Fibroblast of skin of left biceps (primary cell): ENCODE measurements around the gene ITPA.
"Not testable (repeated sequence)": the region's sequence is repeated elsewhere in the genome, so short reads cannot be mapped to it uniquely, and the experiment has no call there.

Source experiments
- DNase-seq, 2 experiments: peaks; one replicate each; pipeline ENCODE4 v3.0.0-alpha.2; 2013; ENCODE audit warnings: low read depth in 2 of 2

Gene ITPA

DNA sequence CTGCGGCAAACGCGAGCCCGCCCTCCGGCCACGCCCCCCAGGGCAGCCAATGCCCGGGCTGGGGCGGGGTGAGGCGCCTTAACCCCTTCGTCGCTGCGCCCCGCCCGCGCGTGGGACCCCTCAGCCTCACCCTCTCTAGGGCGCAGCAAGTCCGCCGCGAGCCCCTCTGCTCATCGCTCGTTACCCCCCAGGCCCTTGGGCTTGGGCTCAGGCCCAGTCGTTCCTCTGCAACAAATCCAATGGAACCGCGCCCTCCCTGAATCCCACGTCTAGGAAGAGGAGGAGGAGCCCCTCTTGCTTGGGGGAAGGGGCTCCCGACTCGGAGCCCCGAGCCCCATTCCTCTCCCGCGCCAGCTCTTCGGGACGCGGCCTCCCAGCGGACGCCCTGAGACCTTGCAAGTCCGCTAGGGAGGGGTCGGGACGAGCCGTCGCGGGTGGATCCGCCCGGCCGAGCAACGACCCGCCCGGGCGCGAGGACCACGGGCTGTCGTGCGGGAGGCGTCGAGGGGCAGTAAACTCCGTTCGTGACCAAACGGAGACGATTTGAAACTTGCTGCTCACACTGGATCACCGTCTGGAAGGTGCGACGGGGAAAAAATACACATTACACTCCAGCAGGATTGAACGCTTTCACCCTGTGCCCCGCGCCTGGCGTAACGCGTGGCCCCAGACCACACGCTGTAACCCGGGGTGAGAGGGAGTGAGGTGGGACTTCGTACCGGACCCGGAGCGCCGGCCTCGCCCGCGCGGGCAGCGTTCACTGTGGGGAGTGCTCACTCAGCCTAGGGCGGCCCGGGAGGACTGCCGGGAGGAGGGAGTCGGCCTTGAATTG lies 35.5 kb upstream of the ITPA start:
- peak in 1 of 2 experiments; percentile 45 for DNase-seq

DNA sequence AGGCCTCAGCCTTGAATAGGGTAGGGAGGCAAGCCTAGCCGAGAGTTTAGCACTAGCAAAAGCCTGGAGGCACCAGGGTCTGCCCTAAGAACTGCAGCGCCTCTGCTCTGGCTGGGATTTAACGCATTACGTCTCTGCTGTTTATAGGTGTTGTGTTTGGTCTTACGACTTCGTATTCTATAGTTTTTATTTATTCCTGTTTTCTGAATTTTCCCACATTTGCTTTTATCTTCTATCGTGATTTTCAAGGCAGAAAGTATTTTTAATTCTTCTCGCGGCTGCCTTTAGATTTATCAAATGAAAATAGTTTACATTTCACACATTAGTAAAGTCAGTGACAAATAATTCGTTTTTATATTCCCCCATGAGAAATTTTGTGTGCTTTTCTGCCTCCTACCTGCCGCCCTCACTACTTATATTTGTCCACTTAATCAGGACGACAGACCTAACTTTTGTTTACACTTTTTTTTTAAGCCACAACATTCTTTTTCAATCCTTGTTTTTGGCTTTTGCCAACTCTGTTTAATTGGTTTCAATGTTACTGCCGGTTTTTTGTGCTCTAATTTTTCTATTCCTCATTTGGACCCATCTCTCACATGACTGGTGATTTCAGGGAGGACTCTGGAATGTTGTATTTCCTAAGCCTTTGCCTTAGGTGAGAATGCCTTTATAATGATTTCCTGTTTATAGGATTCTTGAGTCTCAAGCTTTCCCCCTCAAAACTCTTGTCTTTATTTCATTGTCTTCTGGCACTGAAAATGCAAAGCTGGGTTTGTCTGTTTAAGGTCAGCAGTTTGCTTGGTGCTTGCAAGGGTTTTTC lies 34.6 kb upstream of the ITPA start:
- DNase-seq: no peak

DNA sequence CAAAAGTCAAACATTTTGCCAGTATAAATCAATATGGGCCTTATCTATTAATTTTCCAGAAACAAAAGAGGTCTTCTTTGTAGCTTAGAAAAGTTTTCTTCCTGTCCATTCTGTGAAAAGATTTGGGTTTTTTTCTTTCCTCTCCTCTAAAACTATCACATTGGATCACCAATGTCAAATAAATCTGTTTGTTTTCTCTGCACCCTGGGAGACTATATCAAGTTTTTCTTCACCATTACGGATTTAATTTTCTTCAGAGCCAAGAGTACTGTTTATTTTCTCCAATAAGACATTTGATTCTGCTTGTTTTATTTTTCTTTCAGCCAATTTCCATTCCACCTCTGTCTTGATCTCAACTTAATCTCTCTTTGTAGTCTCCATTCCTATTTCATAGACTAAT lies 34.0 kb upstream of the ITPA start:
- DNase-seq: no peak

DNA sequence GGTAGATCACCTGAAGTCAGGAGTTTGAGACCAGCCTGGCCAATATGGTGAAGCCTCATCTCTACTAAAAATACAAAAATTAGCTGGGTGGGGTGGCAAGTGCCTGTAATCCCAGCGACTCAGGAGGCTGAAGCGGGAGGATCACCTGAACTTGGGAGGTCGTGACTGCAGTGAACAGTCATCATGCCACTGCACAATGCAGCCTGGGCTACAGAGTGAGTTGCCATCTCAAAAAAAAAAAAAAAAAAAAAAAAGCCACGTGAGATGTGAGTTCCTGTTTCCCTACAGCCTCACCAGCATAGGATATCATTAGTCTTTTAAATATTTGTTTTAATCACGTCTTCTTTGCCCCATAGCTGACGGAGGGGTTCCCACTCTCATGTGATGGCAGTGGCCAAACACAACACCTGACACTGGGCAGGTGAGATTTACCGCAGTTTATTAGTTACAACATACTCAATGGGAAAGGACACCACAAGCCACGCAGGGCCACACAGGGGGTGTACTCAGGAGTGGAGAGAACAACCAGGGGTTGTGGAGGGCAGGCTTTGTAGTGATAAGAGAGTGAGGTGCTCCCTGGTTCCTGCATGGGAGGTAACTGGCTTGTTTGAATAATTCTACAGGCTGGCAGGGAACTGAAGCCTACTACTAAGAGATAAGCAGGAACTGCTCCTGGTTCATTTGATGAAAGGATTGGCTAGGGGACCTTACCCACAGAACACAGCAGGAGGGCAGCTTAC lies 31.4 kb upstream of the ITPA start:
- no peak for DNase-seq

DNA sequence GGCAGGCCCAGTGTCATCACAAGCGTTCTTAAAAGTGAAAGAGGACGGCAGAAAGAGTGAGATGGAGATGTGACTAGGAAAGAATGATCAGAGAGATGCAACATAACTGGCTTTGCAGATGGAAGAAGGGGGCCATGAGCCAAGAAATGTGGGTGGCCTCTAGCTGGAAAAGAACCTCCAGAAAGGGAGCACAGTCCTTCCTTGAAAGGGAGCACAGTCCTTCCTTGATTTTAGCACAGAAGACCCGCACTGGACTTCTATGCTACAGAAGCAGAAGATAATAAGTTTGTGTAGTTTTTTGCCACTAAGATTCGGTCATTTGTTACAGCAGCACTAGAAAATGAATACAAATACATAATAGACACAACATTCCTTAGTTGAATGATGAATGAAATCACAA lies 29.0 kb upstream of the ITPA start:
- no peak for DNase-seq

DNA sequence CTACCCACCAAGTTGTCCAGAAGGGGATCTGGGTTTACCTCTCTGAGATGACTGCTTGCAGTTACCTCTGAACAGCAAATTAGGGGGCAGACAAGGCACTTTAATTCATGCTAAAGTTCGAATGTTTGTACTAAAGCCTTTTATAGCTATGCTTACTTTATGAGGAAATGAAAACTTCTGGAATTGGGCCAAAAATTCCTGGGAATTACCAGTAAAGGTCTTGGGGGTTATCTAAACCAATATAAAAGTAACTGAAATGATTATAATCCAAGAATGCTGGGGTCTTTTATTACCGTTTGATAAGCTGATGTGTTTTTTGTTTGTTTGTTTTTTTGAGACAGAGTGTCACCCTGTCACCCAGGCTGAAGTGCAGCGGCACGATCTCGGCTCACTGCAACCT lies 28.0 kb upstream of the ITPA start:
- no peak for DNase-seq

DNA sequence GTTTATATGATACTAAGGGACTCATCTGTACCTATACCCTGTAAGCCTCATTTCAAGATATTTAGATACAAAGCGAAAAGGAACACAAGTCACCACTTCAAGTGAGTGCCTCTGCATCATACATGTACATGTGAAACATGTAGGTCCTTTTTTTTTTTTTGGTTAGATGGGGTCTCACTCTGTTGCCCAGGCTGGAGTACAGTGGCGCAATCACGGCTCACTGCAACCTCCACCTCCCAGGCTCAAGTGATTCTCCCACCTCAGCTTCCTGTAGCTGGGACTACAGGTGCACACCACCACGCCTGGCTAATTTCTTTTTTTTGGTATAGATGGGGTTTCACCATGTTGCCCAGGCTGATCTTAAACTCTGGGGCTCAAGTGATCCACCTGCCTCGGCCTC lies 26.9 kb upstream of the ITPA start:
- DNase-seq: not testable (repeated sequence)

DNA sequence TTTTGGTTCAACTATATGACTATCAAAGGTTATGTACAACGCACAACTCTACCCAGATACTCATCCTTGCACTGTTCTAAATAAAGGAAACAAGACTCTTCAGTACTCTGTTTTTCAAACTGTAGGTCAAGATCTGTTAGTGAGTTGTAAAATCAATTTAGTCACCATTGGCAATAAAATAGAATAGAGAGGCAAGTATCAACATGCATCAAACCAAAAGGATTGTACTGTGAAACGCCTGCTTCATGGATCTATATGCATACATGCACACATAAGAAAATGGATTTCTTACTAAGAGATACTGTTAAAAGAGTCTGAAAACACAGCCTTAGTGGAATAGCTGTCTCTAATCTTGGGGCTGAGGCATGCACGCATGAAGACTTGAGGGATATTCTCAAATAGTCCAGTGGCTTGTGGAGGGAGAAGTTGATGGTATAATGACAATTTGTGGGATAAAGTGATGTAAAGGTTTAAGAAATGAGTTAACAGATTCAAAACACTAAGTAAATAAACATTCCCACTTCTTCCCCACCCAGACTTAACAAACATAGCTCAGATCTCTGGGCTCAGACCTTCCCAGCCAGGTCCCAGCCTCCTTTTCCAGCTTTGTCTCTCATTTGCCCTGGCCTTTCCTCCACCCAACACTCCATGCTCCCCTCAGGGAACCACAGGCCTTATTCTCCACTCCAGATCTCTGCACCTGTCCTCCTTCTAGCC lies 25.2 kb upstream of the ITPA start:
- DNase-seq: no peak

DNA sequence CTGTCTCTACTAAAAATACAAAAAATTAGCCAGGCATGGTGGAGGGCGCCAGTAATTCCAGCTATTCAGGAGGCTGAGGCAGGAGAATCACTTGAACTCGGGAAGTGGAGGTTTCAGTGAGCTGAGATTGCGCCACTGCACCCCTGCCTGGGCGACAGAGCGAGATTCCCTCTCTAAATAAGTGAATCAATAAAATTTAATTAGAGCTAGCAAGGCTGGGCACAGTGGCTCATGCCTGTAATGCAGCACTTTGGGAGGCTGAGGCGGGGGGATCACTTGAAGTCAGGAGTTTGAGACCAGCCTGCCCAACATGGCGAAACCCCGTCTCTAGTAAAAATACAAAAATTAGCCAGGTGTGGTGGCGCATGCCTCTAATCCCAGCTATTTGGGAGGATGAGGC lies 21.4 kb upstream of the ITPA start:
- not testable (repeated sequence) for DNase-seq

DNA sequence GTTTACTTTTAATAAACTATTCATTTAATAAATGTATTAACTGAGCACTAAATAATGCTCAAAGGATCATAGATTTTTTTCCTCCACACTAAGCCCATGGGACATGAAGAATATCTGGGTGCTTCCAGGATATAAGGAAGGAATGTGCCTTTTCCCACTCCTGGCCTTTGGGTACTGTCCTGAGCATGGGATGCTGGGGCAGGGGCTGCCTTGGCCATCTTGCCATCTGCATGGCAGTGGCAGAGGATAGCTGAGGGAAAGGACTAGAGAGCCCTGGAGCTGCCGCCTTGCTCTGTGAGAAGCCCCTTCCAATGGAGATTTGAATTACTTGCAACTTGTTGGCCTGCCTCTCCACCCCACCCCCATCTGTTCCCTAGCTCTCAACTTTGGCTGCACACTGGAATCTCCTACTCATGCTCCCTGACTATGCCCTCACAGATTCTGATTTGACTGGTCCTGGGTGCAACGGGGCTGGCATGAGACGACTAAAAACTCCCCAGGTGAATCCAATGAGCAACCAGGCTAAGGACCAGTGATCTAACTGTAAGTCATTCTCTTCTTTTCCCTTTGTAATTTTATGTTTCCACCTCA lies 20.4 kb upstream of the ITPA start:
- DNase-seq: no peak

DNA sequence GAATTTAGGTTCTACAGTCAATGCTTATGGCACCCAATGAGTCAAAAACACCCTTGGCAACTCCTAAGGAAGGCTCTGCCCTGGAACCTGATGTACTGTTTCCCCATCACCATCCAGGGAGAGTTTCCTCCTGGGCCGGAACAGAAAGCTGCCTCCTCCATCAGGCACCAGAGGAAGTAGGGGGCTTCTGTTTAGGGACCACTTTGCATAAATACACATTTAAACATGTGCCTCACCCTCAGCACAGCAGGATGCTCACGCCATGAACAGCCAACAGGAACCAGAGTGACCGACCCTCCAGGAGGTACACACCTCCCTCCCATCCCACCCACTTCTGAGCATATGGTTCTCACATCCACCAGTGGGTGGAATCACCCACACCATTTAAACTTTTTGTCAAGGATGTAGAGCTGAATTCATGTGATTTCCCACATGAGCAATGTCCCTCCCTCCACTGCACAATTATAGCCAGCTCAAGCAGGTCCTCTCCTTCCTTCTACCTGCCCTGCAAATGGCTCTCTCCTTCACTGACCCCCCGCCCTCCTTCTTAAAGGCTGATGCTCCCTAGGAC lies 19.7 kb upstream of the ITPA start:
- DNase-seq: no peak

DNA sequence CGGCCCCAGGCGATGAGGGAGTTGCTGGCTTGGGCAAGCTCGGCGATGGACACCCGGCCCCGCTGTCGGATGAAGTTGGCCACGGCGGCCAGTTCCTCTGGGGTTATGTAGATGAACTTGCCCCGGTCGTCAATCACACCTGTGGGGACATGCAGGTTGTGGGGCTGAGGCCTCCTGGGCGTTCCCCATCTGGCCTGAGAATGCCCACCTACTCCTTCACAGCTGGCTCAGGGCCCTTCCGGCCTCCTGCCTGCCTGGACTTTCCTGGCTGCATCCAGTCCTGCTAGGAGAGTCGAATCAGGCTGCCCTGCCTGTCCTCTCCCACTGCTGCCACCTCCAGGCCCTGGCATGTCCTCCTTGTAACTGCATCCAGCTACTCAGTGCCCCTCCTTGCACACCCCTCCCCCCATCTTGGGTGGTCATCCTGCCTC lies 18.6 kb upstream of the ITPA start:
- DNase-seq: no peak

DNA sequence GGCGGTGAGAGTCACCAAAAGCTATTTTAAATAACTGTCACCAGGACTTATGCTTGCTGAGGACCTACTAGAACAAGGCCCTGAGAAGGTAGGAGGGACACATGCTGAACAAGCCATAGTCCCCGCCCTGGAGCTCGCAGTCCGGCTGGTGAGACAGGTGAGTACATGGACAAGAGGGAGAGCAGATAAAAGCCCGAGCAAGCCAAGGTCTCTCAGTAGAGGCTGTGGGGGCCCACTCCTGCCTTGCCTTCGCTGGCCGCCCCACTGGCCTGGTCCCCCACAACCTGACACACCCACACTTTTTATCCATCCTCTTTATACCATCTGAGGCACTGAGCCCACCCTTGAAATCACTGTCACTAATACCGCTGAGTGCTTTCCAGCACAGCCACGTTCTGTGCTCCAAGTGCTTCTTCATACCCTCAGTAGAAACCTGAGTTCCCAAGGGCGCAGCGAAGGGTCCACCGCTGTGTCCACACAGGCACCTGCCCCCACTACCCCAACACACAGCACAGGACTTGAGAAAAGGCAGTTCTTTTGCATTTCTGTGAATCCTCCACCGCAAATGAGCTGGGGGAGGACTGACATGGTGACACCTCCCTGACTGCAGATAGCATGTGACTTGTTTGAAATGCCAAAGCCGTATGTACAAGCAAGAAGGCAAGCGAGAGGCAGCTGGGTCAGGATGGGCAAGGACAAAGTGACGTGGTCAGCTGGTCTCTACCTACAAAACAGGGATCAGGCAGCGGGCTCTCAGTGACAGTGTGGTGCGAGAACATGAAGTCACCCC lies 16.9 kb upstream of the ITPA start:
- DNase-seq: no peak

DNA sequence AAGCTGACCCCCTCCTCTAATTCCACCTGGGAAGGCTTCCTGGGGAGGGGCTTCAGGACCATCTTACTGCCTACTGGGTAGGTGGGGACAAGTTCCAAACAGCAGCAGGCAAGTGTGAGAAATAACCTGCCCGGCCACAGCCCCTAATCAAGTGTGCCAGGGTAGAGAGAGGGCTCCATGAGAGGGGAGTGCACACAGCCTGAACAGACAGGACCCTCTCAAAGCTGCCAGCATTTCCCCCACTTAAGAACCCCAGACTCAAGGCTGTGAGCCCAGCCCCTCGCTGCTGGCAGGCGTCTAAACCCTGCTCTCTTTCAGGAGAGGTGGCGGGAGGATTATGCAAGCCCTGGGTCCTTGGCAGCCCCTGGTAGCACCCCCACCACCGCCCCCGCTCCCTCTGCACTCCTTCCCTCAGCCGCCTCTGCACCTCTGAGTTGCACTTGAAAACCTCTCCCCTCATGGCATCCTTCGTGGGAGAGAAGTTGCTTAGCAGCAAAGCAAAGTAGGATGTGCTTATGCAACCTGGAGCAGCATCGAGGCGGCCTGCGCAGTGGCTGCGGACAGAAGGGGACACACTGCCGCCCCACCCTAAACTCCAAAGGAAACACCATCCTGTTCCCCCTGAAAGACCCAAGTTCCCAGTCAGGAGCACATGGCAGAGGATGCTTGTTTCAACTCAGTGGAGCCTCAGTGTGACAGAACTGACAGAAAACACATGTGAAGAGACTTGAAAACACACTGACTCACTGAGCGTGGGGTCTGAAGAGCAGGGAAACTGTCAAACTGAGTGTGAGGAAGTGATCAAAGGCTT lies 15.3 kb upstream of the ITPA start:
- DNase-seq: no peak

DNA sequence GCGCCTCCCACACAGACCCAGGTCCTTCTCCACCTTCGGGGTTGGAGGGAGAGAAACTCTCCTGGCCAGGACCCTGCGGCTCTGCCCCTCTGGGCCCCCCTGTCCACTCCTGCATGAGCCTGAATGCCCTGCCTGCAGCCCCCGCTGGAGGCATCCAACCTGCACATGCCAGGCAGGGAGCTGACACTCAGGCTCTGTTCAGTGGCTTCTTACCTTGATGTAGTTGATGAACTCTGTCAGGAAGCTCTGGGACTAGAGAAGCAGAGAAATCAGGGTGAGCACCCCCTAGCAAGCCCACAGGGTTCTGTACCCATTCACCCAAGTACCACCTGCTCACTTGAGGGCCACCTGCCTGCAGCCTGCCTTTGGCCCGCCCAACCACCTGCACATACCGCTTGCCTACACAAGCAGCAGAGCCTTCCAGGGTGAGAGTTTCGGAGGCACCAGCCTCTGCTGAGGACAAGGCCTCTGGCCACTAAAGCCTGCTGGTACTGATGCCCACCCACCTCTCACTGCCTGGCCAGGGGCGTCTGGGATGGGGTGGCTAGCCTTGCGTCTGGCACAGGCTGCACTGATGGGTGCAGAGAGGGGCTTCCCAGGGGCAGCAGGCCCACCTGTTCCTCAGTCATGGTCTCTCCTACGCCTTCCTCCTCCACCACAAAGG lies 14.5 kb upstream of the ITPA start:
- no peak for DNase-seq

DNA sequence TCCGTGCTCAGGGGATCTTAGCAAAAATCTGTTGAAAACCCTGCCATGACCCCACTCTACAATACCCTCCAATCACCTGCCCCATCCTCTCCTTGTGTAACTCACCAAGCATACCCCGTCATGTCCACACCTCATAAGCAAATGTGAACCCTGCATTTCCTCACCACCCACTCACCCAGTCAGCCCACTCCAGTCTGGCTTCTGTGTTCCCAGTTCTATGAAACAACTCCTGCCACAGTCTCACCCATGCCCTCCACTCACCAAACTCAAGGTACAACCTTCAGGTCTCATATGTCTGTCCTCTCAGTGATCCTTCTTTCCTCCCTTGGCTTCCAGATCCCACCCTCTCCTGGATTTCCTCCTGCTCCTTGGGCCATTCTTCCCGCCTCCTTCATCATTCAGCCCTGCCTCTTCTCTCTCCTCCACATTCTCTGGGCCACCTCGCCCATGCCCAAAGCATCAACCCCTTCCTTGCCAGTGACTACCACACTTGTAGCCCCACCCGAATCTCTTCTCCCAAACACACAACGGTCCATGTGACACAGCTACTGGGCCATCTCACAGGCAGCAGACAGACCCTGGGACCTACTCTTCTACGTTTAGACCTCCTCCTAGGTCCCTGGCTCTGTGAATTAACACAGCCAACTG lies 13.6 kb upstream of the ITPA start:
- no peak for DNase-seq

DNA sequence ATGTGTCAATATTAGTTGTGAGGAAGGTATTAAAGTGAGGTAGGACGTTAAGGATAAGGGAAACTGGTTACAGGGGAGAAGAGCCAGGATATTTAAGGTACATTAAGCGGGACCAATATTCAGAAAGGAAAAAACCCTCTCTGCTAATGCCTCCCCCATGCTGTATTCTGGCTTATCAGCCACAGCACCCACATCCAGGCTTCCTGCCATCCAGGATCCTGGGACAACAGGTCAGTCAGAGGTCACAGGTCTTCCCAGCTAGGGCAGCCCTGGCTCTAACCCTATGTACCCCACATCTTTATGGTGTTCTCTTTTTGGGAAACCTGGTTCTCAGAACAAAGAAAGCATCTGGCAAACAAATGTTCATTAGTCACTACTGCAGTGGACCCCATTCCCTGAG lies 10.1 kb upstream of the ITPA start:
- DNase-seq: no peak
